ENCODE measurements around the gene PASK. TPM values are rescaled to one million over a fixed set of nuclear protein-coding genes. Genes with fewer than 3 reads are reported as not detected.
"Not testable (repeated sequence)": the region's sequence is repeated elsewhere in the genome, so short reads cannot be mapped to it uniquely, and the experiment has no call there.

PASK gene
- total RNA-seq, 4 donors from 2014 or later = 0.10 to 0.36 (median 0.28) TPM

GRCh38 chr2:241109210-241110088 is 39.8 kb downstream of the PASK start:
- intact Hi-C loops (cut with DNase I; ENCODE audit: low total_unique reads) = loop anchor here (10.0 kb wide), 2 partner anchors 105 to 195 kb away; no protein-coding TSS in a partner anchor
- Histone ChIP-seq H3K27ac (no peak overlapping the region), H3K4me3 (no peak overlapping the region), H3K36me3 (no peaks in the 10 kb centered on the region), H3K4me1 (no peaks in the 10 kb centered on the region), H3K27me3 (no peaks in the 10 kb centered on the region), H3K9me3 (no peaks in the 10 kb centered on the region)
- in situ Hi-C loops (cut with MboI; ENCODE audit: low sequenced_read_pairs in 4 of 4) = no loop called here
- ATAC-seq (no peak), DNase-seq (no peak)
- no peak for TF ChIP-seq CTCF (IDR thresholded peaks at IDR 0.05 in 4 of 5, conservative IDR thresholded peaks at IDR 0.05 in 1 of 5)
- TF ChIP-seq POLR2A (IDR thresholded peaks at IDR 0.05) = no peak

DNA sequence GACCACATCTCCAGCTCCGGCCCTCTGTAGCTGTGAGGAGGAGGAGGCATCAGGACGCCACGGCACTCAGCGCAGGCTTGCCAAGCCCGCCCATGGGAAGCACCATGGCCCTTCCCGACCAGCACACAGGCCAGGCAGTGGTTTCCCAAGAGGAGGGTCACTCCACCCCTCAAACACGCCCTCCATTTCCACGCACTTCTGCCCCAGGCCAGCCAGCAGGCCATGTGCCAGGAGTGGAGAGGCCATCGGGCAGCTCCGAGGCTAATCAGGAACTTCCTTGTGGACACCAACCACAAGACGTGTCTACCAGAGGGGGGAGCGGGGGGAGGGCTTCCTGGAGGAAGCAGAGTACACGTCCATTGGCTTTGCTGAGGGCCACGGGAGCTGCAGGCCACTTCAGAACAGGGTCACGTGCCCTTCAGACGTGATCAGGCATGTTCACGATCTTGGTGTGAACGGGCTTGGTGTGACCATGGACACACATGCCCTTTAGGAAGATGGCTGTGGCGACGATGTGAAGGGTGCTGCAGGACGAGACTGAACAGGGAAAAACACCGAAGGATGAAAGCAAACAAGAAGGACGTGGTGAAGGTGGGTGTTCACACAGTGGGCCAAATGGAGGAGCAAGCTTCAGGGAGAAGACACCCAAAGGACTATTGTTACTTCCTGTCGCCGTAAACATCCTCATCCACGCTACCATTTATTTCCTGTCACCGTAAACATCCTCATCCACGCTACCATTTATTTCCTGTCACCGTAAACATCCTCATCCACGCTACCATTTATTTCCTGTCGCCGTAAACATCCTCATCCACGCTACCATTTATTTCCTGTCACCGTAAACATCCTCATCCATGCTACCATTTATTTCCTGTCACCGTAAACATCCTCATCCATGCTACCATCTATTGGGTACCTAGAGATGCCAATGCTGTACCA is 40.7 kb downstream of the PASK start:
- Histone ChIP-seq H3K36me3 (no peaks in the 10 kb centered on the region), H3K27me3 (no peaks in the 10 kb centered on the region), H3K27ac (no peak overlapping the region), H3K9me3 (no peaks in the 10 kb centered on the region), H3K4me1 (peaks cover 0 to under 1% of the 10 kb centered on the region in 2 donors), H3K4me3 (no peak overlapping the region)
- intact Hi-C loops (cut with DNase I; ENCODE audit: low total_unique reads) (loop anchor here (10.0 kb wide), 2 partner anchors 106 to 194 kb away; no protein-coding TSS in a partner anchor), in situ Hi-C loops (cut with MboI; ENCODE audit: low sequenced_read_pairs in 4 of 4) (no loop called here)
- DNase-seq (no peak), ATAC-seq (no peak)
- no peak for TF ChIP-seq CTCF (IDR thresholded peaks at IDR 0.05 in 4 of 5, conservative IDR thresholded peaks at IDR 0.05 in 1 of 5)
- no peak for TF ChIP-seq POLR2A (IDR thresholded peaks at IDR 0.05)

- Histone ChIP-seq H3K27me3 (no peaks in the 10 kb centered on the region), H3K4me1 (peaks cover 8 to 11% of the 10 kb centered on the region in 2 donors), H3K4me3 (no peak overlapping the region), H3K27ac (no peak overlapping the region), H3K9me3 (no peaks in the 10 kb centered on the region), H3K36me3 (no peaks in the 10 kb centered on the region)
- ATAC-seq (no peak), DNase-seq (no peak)
- intact Hi-C loops (cut with DNase I; ENCODE audit: low total_unique reads) = loop anchor here (10.0 kb wide), 2 partner anchors 108 to 192 kb away; no protein-coding TSS in a partner anchor
- in situ Hi-C loops (cut with MboI; ENCODE audit: low sequenced_read_pairs in 4 of 4) = no loop called here
- no peak for TF ChIP-seq CTCF (IDR thresholded peaks at IDR 0.05 in 4 of 5, conservative IDR thresholded peaks at IDR 0.05 in 1 of 5)
- TF ChIP-seq POLR2A (IDR thresholded peaks at IDR 0.05) = no peak
These were observed 42.1 kb downstream of the PASK start for GRCh38 chr2:241107031-241107783.

DNA sequence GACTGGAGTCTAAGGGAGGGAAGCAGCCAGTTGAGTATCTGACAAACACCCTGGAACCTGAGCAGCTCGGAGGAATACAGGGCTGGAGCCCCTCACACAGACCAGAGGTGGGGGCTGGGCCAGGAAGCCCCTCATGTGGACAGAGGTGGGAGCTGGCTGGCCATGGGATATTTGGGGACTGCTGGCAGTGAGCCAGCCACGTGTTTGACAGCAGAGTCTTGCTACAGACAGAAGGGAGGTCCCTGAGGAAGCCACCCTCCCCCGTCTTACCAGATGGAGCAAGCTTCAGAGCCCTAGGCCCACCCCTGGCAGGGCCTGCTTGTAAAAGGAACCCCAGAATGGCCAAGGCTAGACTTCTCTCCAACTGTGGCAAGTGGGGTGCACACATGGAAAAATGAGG is 43.6 kb downstream of the PASK start:
- H3K4me1 ChIP-seq = peaks cover 17 to 19% of the 10 kb centered on the region in 2 donors
- no peak overlapping the region for H3K27ac ChIP-seq
- TF ChIP-seq CTCF (IDR thresholded peaks at IDR 0.05 in 4 of 5, conservative IDR thresholded peaks at IDR 0.05 in 1 of 5) (no peak), POLR2A (IDR thresholded peaks at IDR 0.05) (no peak)
- in situ Hi-C loops (cut with MboI; ENCODE audit: low sequenced_read_pairs in 4 of 4) (no loop called here), intact Hi-C loops (cut with DNase I; ENCODE audit: low total_unique reads) (loop anchor here (10.0 kb wide), 2 partner anchors 109 to 191 kb away; no protein-coding TSS in a partner anchor)
- DNase-seq (no peak), ATAC-seq (no peak)
- no peaks in the 10 kb centered on the region for H3K27me3 ChIP-seq
- no peaks in the 10 kb centered on the region for H3K36me3 ChIP-seq
- H3K9me3 ChIP-seq = no peaks in the 10 kb centered on the region
- no peak overlapping the region for H3K4me3 ChIP-seq

DNA sequence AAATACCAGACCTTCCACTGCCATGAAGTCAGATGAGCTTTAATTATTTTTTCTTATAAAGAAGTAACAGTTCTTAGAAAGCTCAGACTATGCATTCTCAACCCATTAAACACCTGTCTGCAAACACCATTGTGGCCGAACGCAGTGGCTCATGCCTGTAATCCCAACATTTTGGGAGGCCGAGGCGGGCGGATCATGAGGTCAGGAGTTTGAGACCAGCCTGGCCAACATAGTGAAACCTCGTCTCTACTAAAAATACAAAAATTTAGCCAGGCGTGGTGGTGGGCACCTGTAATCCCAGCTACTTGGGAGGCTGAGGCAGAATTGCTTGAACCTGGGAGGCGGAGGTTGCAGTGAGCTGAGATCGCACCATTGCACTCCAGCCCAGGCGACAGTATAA is 44.7 kb downstream of the PASK start:
- H3K27me3 ChIP-seq; H3K4me3 ChIP-seq; H3K27ac ChIP-seq; in situ Hi-C loops (cut with MboI; ENCODE audit: low sequenced_read_pairs in 4 of 4); ATAC-seq; H3K36me3 ChIP-seq; DNase-seq; H3K9me3 ChIP-seq: not testable (repeated sequence)
- intact Hi-C loops (cut with DNase I; ENCODE audit: low total_unique reads) = loop anchor here (5.0 to 10.0 kb wide), 4 partner anchors 107 to 190 kb away; partner anchors contain the start of gene SNED1
- H3K4me1 ChIP-seq = peaks cover 17 to 19% of the 10 kb centered on the region in 2 donors

Measured in gastrocnemius medialis (tissue), 4 donors.